HEK293T (cell line): ENCODE results near the gene CGN.

Source experiments
- ARNT ChIP-seq: fragments of 450-650 bp; IDR thresholded peaks from 2 replicates; pipeline ENCODE4 v1.6.1; 2017; ENCODE audit warnings: mild to moderate bottlenecking
- FOXA1 ChIP-seq: fragments of 450-650 bp; IDR thresholded peaks from 2 replicates; pipeline ENCODE4 v1.6.1; 2016; ENCODE audit warnings: mild to moderate bottlenecking
- FOXK2 ChIP-seq: fragments of 450-650 bp; IDR thresholded peaks from 2 replicates; pipeline ENCODE4 v1.6.1; 2016; ENCODE audit warnings: mild to moderate bottlenecking
- FOXM1 ChIP-seq: fragments of 450-650 bp; IDR thresholded peaks from 2 replicates; pipeline ENCODE4 v1.6.1; 2017; ENCODE audit warnings: mild to moderate bottlenecking, borderline replicate concordance
- HDGF ChIP-seq: fragments of 450-650 bp; IDR thresholded peaks from 2 replicates; pipeline ENCODE4 v1.6.1; 2017; ENCODE audit warnings: antibody characterized with exemption, borderline replicate concordance
- LEF1 ChIP-seq: fragments of 450-650 bp; IDR thresholded peaks from 2 replicates; pipeline ENCODE4 v1.6.1; 2017; ENCODE audit warnings: mild to moderate bottlenecking, borderline replicate concordance
- NFRKB ChIP-seq: fragments of 450-650 bp; IDR thresholded peaks from 2 replicates; pipeline ENCODE4 v1.6.1; 2016; ENCODE audit warnings: mild to moderate bottlenecking, moderate library complexity
- SP1 ChIP-seq: fragments of 450-650 bp; IDR thresholded peaks from 2 replicates; pipeline ENCODE4 v1.6.1; 2017
- TARDBP ChIP-seq: fragments of 450-650 bp; IDR thresholded peaks from 2 replicates; pipeline ENCODE4 v1.6.1; 2016
- ZNF384 ChIP-seq: fragments of 450-650 bp; IDR thresholded peaks from 2 replicates; pipeline ENCODE4 v1.6.1; 2016

DNA sequence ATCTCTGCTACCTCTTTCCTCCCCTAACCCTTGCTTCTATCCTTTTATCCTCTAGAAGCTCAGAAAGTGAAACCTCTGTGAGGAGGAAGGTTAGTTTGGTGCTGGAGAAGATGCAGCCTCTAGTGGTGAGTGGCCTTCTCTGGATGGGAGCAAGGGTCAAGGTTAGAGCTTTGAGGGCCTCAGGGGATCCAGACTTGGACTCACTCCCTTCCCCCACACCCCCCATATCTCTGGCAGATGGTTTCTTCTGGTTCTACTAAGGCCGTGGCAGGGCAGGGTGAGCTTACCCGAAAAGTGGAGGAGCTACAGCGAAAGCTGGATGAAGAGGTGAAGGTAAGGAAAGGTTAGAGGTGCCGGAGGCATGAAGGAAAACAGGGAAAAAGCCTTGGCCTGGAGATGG is 9.2 kb downstream of the CGN start:
- TF ChIP-seq HDGF: no peak
- TF ChIP-seq FOXK2: no peak
- no peak for TF ChIP-seq ZNF384
- no peak for TF ChIP-seq ARNT
- TF ChIP-seq LEF1: no peak
- no peak for TF ChIP-seq FOXM1
- TF ChIP-seq TARDBP: no peak
- TF ChIP-seq NFRKB: no peak
- TF ChIP-seq FOXA1: no peak
- TF ChIP-seq SP1: no peak
